SU-DHL-6 (cell line): Measurements from ENCODE around the gene TTC22.

Experiments
- CTCF ChIP-seq: fragments of 200-600 bp; sonication (generic); IDR thresholded peaks from one replicate; pipeline ENCODE4 v1.5.1; 2017; ENCODE audit warnings: antibody characterized with exemption, mild to moderate bottlenecking, low read length, moderate library complexity; ENCODE audit not compliant: insufficient read depth, poor library complexity, severe bottlenecking
- EZH2phosphoT487 ChIP-seq: fragments of 200-600 bp; sonication (generic), shearing (Covaris generic); conservative IDR thresholded peaks from 2 replicates; pipeline ENCODE4 v1.6.1; 2018; ENCODE audit warnings: mild to moderate bottlenecking, antibody characterized with exemption, low read length, moderate library complexity, mixed read lengths

GRCh38 chr1:54743416-54744226 is 57.5 kb downstream of the TTC22 start:
- TF ChIP-seq CTCF, result no peak
- TF ChIP-seq EZH2phosphoT487, result no peak
